Hepatocyte (in vitro differentiated cells): Measurements from ENCODE around the gene PITPNB.

Source experiments
- CTCF ChIP-seq: fragments of 200-600 bp; sonication (generic); IDR thresholded peaks from 2 replicates; pipeline ENCODE4 v1.5.1; 2016; ENCODE audit warnings: antibody characterized with exemption, mild to moderate bottlenecking; ENCODE audit not compliant: poor library complexity
- EZH2 ChIP-seq: fragments of 200-600 bp; sonication (generic); IDR thresholded peaks from 2 replicates; pipeline ENCODE4 v1.6.1; 2016; ENCODE audit warnings: antibody characterized with exemption, mild to moderate bottlenecking, borderline replicate concordance
- EZH2phosphoT487 ChIP-seq: fragments of 200-600 bp; sonication (generic); IDR thresholded peaks from one replicate; pipeline ENCODE4 v1.6.1; 2018; ENCODE audit warnings: antibody characterized with exemption, mild to moderate bottlenecking, low read depth, moderate library complexity; ENCODE audit not compliant: unreplicated experiment, severe bottlenecking

- no peak for TF ChIP-seq CTCF
- no peak for TF ChIP-seq EZH2
- no peak for TF ChIP-seq EZH2phosphoT487
These were observed 50.2 kb downstream of the PITPNB start for GRCh38 chr22:27868732-27869282.
